Activated CD8-positive, alpha-beta T cell treated with anti-CD3 and anti-CD28 coated beads, Interleukin-2, amount 10 ng/mL, durations not matched to agents 7 days and 5 days (primary cell): ENCODE data around the gene BBIP1. TPM values are rescaled to one million over a fixed set of nuclear protein-coding genes. Genes with fewer than 3 reads are reported as not detected.

Source experiments
- ATAC-seq: fragments of 150-1000 bp; cut with Tn5 transposase; one replicate; pipeline ENCODE4 v1.10.0; 2021; ENCODE audit warnings: moderate library complexity
- CTCF ChIA-PET: fragments of 350-600 bp; sonication (Branson Sonifier 250); formaldehyde crosslinking; loops from one replicate; lab custom pipeline; 2021; ENCODE audit warnings: antibody characterized with exemption; lab: Charles Lee
- POLR2A ChIA-PET: fragments of 350-600 bp; sonication (Branson Sonifier 250); formaldehyde crosslinking; loops from one replicate; lab custom pipeline; 2021; ENCODE audit warnings: antibody characterized with exemption; lab: Charles Lee
- DNase-seq: peaks from one replicate; pipeline ENCODE4 v3.0.0-alpha.2; 2020
- H3K27ac Mint-ChIP-seq: one replicate; pipeline ENCODE4 v1.8.0; 2021; ENCODE audit warnings: mild to moderate bottlenecking, mixed read lengths
- H3K27me3 Mint-ChIP-seq: one replicate; pipeline ENCODE4 v1.8.0; 2021; ENCODE audit warnings: low read depth, mixed read lengths
- H3K36me3 Mint-ChIP-seq: one replicate; pipeline ENCODE4 v1.8.0; 2021; ENCODE audit warnings: low read depth, mixed read lengths
- H3K4me1 Mint-ChIP-seq: one replicate; pipeline ENCODE4 v1.8.0; 2021; ENCODE audit warnings: low read depth, mixed read lengths
- H3K4me3 Mint-ChIP-seq: one replicate; pipeline ENCODE4 v1.8.0; 2021; ENCODE audit warnings: mild to moderate bottlenecking, mixed read lengths
- H3K9me3 Mint-ChIP-seq: one replicate; pipeline ENCODE4 v1.8.0; 2022; ENCODE audit warnings: mixed read lengths; ENCODE audit not compliant: insufficient read depth
- total RNA-seq, 2 experiments: library from RNA; stranded (reverse); gene quantifications; one replicate each; pipeline ENCODE4 v1.2.3, GENCODE V29; 2021

The BBIP1 gene
- total RNA-seq, 2 experiments from 2014 or later, result 20.7 to 21.1 TPM

DNA sequence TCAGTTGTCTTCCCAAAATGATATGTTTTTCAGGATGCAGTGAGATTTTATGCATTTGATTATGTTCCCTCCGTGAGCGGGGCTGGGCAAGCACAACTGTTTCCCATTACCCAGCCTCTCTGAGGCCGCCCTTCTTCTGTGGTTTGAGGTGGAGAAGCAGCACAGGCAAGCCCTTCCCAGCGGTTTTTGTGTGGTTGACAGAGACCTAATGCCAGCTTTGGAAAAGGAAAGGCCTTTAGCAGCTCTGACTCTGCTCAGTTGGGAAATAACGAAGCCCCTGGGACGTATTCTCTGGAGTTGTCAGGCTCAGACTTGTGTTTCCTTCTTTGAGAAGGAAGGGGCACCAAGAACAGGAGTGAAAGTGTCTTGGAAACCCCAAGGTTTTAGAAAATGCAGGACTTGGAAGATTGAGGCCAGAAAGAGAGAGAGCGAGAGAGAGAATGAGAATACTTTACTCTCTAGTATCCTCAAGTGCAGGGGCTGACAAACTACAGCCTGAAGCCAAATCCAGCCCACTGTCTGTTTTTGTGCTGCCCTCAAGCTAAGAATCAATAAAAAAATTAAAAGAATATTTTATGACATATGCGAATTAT, 67.9 kb downstream of the BBIP1 start:
- H3K9me3 Mint-ChIP-seq, result no peaks in the 10 kb centered on the region
- DNase-seq, result no peak
- ChIA-PET POLR2A (interaction anchor here (1.3 to 2.0 kb wide), 3 partner anchors 9 to 20 kb away, joined by 6 to 10 read pairs (median 10); partner anchors contain the start of gene PDCD4), CTCF (interaction anchor here (0.7 to 3.6 kb wide), 9 partner anchors 8 to 102 kb away, joined by 3 to 16 read pairs (median 4); partner anchors contain the start of gene PDCD4)
- ATAC-seq, result peak; percentile 60
- peak overlapping the region; percentile 46 for H3K4me3 Mint-ChIP-seq
- no peaks in the 10 kb centered on the region for H3K27me3 Mint-ChIP-seq
- H3K27ac Mint-ChIP-seq, result peak overlapping the region; percentile 19
- peaks cover 4% of the 10 kb centered on the region for H3K36me3 Mint-ChIP-seq
- H3K4me1 Mint-ChIP-seq, result peaks cover 72% of the 10 kb centered on the region

DNA sequence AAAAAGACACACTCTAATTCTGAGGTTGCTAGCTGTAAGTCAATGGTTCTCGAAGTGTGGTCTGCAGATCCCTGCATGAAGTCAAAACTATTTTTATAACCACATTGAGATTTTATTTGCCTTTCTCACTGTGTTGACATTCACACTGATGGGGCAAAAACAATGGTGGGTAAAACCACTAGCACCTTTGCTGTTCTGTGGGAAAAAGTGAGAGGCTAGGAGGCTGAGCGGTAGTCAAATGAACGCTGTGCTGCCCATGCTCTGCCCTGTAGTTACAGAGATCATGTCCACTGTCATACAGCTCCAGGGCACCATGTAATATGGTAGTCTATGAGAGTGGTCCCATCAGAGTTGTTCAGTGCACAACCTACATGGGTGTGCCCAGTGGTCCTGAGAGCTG, 68.9 kb downstream of the BBIP1 start:
- no peaks in the 10 kb centered on the region for H3K9me3 Mint-ChIP-seq
- ChIA-PET POLR2A (interaction anchor here (0.7 to 2.0 kb wide), 4 partner anchors 10 to 1461 kb away, joined by 3 to 10 read pairs (median 4); partner anchors contain the start of gene PDCD4), CTCF (interaction anchor here (0.8 to 3.6 kb wide), 5 partner anchors 11 to 47 kb away, joined by 3 to 16 read pairs (median 5); partner anchors contain the start of gene PDCD4)
- H3K36me3 Mint-ChIP-seq, result peaks cover 2% of the 10 kb centered on the region
- ATAC-seq, result peak; percentile 37
- no peaks in the 10 kb centered on the region for H3K27me3 Mint-ChIP-seq
- H3K4me1 Mint-ChIP-seq, result peaks cover 72% of the 10 kb centered on the region
- H3K27ac Mint-ChIP-seq, result no peak overlapping the region
- no peak for DNase-seq
- H3K4me3 Mint-ChIP-seq, result no peak overlapping the region

Other genes with a start within 250 kb of the BBIP1 start
- 10 to 100 TPM; 97.1 to 98.4 TPM for gene PDCD4, start 47.3 kb downstream of the BBIP1 start, total RNA-seq
- gene SHOC2, start 424 bp upstream of the BBIP1 start, total RNA-seq, result 10 to 100 TPM; 40.0 to 43.2 TPM
- not detected for gene ADRA2A, start 157.8 kb upstream of the BBIP1 start, total RNA-seq